ENCODE data around the gene PPID. TPM values are rescaled to one million over a fixed set of nuclear protein-coding genes. Genes with fewer than 3 reads are reported as not detected.

PPID gene
- total and polyA plus RNA-seq, 2 donors (not counting 1 experiment from before 2014, with no cell fraction given) = 9.4 to 23.7 TPM

DNA sequence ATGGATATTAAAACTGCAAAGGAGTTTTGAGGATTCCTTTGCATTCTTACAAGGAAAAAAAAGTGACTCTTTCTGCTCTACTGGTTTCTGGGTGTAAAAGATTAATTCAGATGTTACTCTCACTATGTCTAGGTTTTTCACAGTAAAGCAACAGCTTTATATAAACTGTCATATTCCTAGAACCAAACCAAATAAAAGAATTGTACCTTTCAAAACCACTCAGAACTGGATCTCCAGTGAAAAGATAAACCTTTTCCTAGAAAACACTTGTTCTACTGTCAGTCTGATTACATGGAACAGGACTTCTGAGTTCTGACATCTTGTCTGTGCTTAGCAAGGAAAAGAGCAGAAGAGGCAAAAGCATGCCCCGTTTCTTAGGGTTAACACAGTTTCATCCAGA is 5.0 kb upstream of the PPID start:
- H3K4me2 ChIP-seq (replicated peaks; ENCODE audit: low read depth, low read length, poor library complexity, severe bottlenecking) = no peak overlapping the region
- H2AFZ ChIP-seq (ENCODE audit: insufficient read depth, low read depth, low read length, poor library complexity, severe bottlenecking) = no peak overlapping the region
- no peak overlapping the region for H3K27ac Mint-ChIP-seq
- peaks cover 53% of the 10 kb centered on the region for H3K27me3 Mint-ChIP-seq
- no peak for TF ChIP-seq EZH2 (IDR thresholded peaks at IDR 0.05; ENCODE audit: borderline replicate concordance, insufficient read depth, low read depth, low read length, poor library complexity, severe bottlenecking)
- TF ChIP-seq CTCF (IDR thresholded peaks at IDR 0.05) = no peak
- no peaks in the 10 kb centered on the region for H3K9me3 Mint-ChIP-seq (ENCODE audit: insufficient read depth)
- no peaks in the 10 kb centered on the region for H3K36me3 ChIP-seq (replicated peaks in 1 of 2; ENCODE audit: control extremely low read depth in 1 of 2, control insufficient read depth in 1 of 2, extremely low read depth in 1 of 2, insufficient read depth in 2 of 2, low read length in 1 of 2)
- H3K27ac ChIP-seq (ENCODE audit: low read length in 2 of 2) = no peak overlapping the region
- 80% methylated on average over 1 of the region's 1 CpG for WGBS (ENCODE audit: insufficient coverage)
- no peak overlapping the region for H3K9ac ChIP-seq (ENCODE audit: low read length)
- H3K9me3 ChIP-seq (ENCODE audit: control extremely low read depth in 1 of 3, control insufficient read depth in 2 of 3, insufficient read depth in 1 of 3, low read length in 2 of 3) = peaks cover 0 to 2% (median 0%) of the 10 kb centered on the region in 3 donors
- ChIA-PET CTCF (no interaction called here), POLR2A (no interaction called here)
- DNase-seq (no peak), ATAC-seq (ENCODE audit: low read depth) (no peak)
- H3K4me1 Mint-ChIP-seq = peaks cover 5% of the 10 kb centered on the region
- H3K4me1 ChIP-seq (ENCODE audit: control insufficient read depth in 2 of 2, insufficient read depth in 2 of 2, low read length in 2 of 2) = peaks cover 0 to 5% of the 10 kb centered on the region in 2 donors
- intact Hi-C loops (cut with micrococcal nuclease) = no loop called here
- no peaks in the 10 kb centered on the region for H3K79me2 ChIP-seq (ENCODE audit: control insufficient read depth, insufficient read depth, low read length)
- no peaks in the 10 kb centered on the region for H4K20me1 ChIP-seq (ENCODE audit: control insufficient read depth, insufficient read depth, low read length, poor library complexity, severe bottlenecking)
- H3K4me3 Mint-ChIP-seq = no peak overlapping the region
- no peak overlapping the region for H3K4me3 ChIP-seq (ENCODE audit: control extremely low read depth in 1 of 5, extremely low read depth in 1 of 5, insufficient read depth in 1 of 5, low read depth in 2 of 5, low read length in 4 of 5)
- H3K27me3 ChIP-seq (replicated peaks in 1 of 4; ENCODE audit: control extremely low read depth in 1 of 4, control insufficient read depth in 3 of 4, insufficient read depth in 4 of 4, low read length in 3 of 4) = peaks cover 0 to 37% (median 28%) of the 10 kb centered on the region in 4 experiments

DNA sequence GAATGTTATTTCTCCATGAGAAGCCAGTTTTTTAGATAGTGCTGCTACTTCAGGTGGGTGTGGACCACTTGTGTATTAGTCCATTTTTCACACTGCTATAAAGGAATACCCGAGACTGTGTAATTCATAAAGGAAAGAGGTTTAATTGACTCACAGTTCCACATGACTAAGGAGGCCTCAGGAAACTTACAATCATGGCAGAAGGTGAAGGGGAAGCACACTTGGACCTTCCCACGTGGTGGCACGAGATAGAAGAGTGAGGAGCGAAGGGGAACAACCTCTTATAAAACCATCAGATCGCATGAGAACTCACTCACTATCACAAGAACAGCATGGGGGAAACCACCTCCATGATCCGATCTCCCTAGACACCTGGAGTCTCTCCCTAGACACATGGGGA is 3.4 kb upstream of the PPID start:
- Histone ChIP-seq H3K9ac (ENCODE audit: low read length) (no peak overlapping the region), H3K4me3 (ENCODE audit: control extremely low read depth in 1 of 5, extremely low read depth in 1 of 5, insufficient read depth in 1 of 5, low read depth in 2 of 5, low read length in 4 of 5) (no peak overlapping the region), H2AFZ (ENCODE audit: insufficient read depth, low read depth, low read length, poor library complexity, severe bottlenecking) (no peak overlapping the region), H3K9me3 (ENCODE audit: control extremely low read depth in 1 of 3, control insufficient read depth in 2 of 3, insufficient read depth in 1 of 3, low read length in 2 of 3) (no peaks in the 10 kb centered on the region), H3K4me1 (ENCODE audit: control insufficient read depth in 2 of 2, insufficient read depth in 2 of 2, low read length in 2 of 2) (peaks cover 7 to 12% of the 10 kb centered on the region in 2 donors), H4K20me1 (ENCODE audit: control insufficient read depth, insufficient read depth, low read length, poor library complexity, severe bottlenecking) (no peaks in the 10 kb centered on the region), H3K79me2 (ENCODE audit: control insufficient read depth, insufficient read depth, low read length) (peaks cover 14% of the 10 kb centered on the region), H3K27ac (ENCODE audit: low read length in 2 of 2) (no peak overlapping the region), H3K36me3 (replicated peaks in 1 of 2; ENCODE audit: control extremely low read depth in 1 of 2, control insufficient read depth in 1 of 2, extremely low read depth in 1 of 2, insufficient read depth in 2 of 2, low read length in 1 of 2) (no peaks in the 10 kb centered on the region), H3K4me2 (replicated peaks; ENCODE audit: low read depth, low read length, poor library complexity, severe bottlenecking) (no peak overlapping the region), H3K27me3 (replicated peaks in 1 of 4; ENCODE audit: control extremely low read depth in 1 of 4, control insufficient read depth in 3 of 4, insufficient read depth in 4 of 4, low read length in 3 of 4) (peaks cover 0 to 26% (median 24%) of the 10 kb centered on the region in 4 experiments)
- H3K27ac Mint-ChIP-seq = no peak overlapping the region
- DNase-seq = no peak
- WGBS (ENCODE audit: insufficient coverage) = 100% methylated on average over 1 of the region's 6 CpGs
- peaks cover 15% of the 10 kb centered on the region for H3K4me1 Mint-ChIP-seq
- peaks cover 42% of the 10 kb centered on the region for H3K27me3 Mint-ChIP-seq
- intact Hi-C loops (cut with micrococcal nuclease) = no loop called here
- no peak for ATAC-seq (ENCODE audit: low read depth)
- POLR2A ChIA-PET = no interaction called here
- CTCF ChIA-PET = interaction anchor here (1.1 kb wide), 1 partner anchor 15 kb away, joined by 3 read pairs; no protein-coding TSS in a partner anchor
- no peak overlapping the region for H3K4me3 Mint-ChIP-seq
- H3K9me3 Mint-ChIP-seq (ENCODE audit: insufficient read depth) = no peaks in the 10 kb centered on the region
- TF ChIP-seq CTCF (IDR thresholded peaks at IDR 0.05) (no peak), EZH2 (IDR thresholded peaks at IDR 0.05; ENCODE audit: borderline replicate concordance, insufficient read depth, low read depth, low read length, poor library complexity, severe bottlenecking) (no peak)

All from B cell (primary cell).